ENCODE data around the gene BGLAP. TPM values are rescaled to one million over a fixed set of nuclear protein-coding genes. Genes with fewer than 3 reads are reported as not detected.

The BGLAP gene
- total and polyA plus RNA-seq, 9 donors = 1.4 to 4.6 (median 1.9) TPM; not detected in 1

GRCh38 chr1:156246781-156247459 is 4.9 kb downstream of the BGLAP start:
- peak in 1 of 5 donors; percentile 39 for DNase-seq
- Histone ChIP-seq H3K4me1 (ENCODE audit: insufficient read depth) (peaks cover 4% of the 10 kb centered on the region), H3K27me3 (no peaks in the 10 kb centered on the region)

GRCh38 chr1:156247460-156248322 is 5.7 kb downstream of the BGLAP start, which contains the start of gene PAQR6:
TSS of gene PAQR6 (minus strand) at chr1:156248056. CDS start at chr1:156246731, 1,325 bp downstream.
- H3K36me3 ChIP-seq = no peaks in the 10 kb centered on the region
- 36 to 48% (median 39%) methylated on average over 15 to 16 of the region's 16 CpGs for WGBS, 3 donors
- peak in 1 of 5 donors; percentile 40 for DNase-seq
- H3K27ac ChIP-seq = no peak within 1 kb of the TSS
- TF ChIP-seq POLR2A (IDR thresholded peaks at IDR 0.05) (no peak), CTCF (IDR thresholded peaks at IDR 0.05) (no peak), EP300 (IDR thresholded peaks at IDR 0.05) (no peak)
- peaks cover 4% of the 10 kb centered on the region for H3K4me1 ChIP-seq (ENCODE audit: insufficient read depth)
- no peaks in the 10 kb centered on the region for H3K9me3 ChIP-seq
- no peaks in the 10 kb centered on the region for H3K27me3 ChIP-seq
- intact Hi-C loops (cut with DNase I) = loop anchor here in 1 of 4 donors (5.0 kb wide), 1 partner anchor 285 kb away; no protein-coding TSS in a partner anchor
- no peak within 1 kb of the TSS for H3K4me3 ChIP-seq

More at GRCh38 chr1:156246781-156247459, 4.9 kb downstream of the BGLAP start:
- H3K9me3 ChIP-seq = no peaks in the 10 kb centered on the region
- intact Hi-C loops (cut with DNase I) = loop anchor here in 1 of 4 donors (5.0 kb wide), 1 partner anchor 285 kb away; no protein-coding TSS in a partner anchor
- no peak overlapping the region for H3K27ac ChIP-seq
- H3K4me3 ChIP-seq = no peak overlapping the region
- H3K36me3 ChIP-seq = no peaks in the 10 kb centered on the region
- 27 to 34% (median 33%) methylated on average over 16 of the region's 16 CpGs for WGBS, 3 donors
- no peak for TF ChIP-seq POLR2A (IDR thresholded peaks at IDR 0.05)
- no peak for TF ChIP-seq EP300 (IDR thresholded peaks at IDR 0.05)
- no peak for TF ChIP-seq CTCF (IDR thresholded peaks at IDR 0.05)

GRCh38 chr1:156248323-156248683 is 6.3 kb downstream of the BGLAP start:
- H3K36me3 ChIP-seq = no peaks in the 10 kb centered on the region
- intact Hi-C loops (cut with DNase I) = loop anchor here in 1 of 4 donors (5.0 kb wide), 1 partner anchor 284 kb away; no protein-coding TSS in a partner anchor

More at GRCh38 chr1:156248323-156248683, 6.3 kb downstream of the BGLAP start:
- no peak for TF ChIP-seq EP300 (IDR thresholded peaks at IDR 0.05)
- no peak for TF ChIP-seq POLR2A (IDR thresholded peaks at IDR 0.05)
- TF ChIP-seq CTCF (IDR thresholded peaks at IDR 0.05) = no peak
- Histone ChIP-seq H3K27ac (no peak overlapping the region), H3K27me3 (no peaks in the 10 kb centered on the region), H3K4me1 (ENCODE audit: insufficient read depth) (peaks cover 4% of the 10 kb centered on the region), H3K9me3 (no peaks in the 10 kb centered on the region), H3K4me3 (no peak overlapping the region)
- no peak for DNase-seq
- WGBS, 3 donors = 70 to 76% (median 72%) methylated on average over 4 of the region's 4 CpGs
